ENCODE results near the gene TNFSF12. TPM values are rescaled to one million over a fixed set of nuclear protein-coding genes. Genes with fewer than 3 reads are reported as not detected.

The TNFSF12 gene
- total and polyA plus RNA-seq, 9 of the 15 experiments (the other 6 are each of a cell fraction or from before 2014, with no cell fraction given): 0.03 to 0.95 (median 0.19) TPM; not detected in 3

GRCh38 chr17:7556627-7557026, 7.8 kb downstream of the TNFSF12 start (continued):
- TF ChIP-seq PRDM10 (IDR thresholded peaks at IDR 0.05; ENCODE audit: partially characterized antibody) (no peak), KDM5B (IDR thresholded peaks at IDR 0.05; ENCODE audit: insufficient replicate concordance, low read depth, low read length) (no peak), TFE3 (CRISPR knock-in tag; IDR thresholded peaks at IDR 0.05) (no peak), KAT2B (IDR thresholded peaks at IDR 0.05; ENCODE audit: low read depth, low read length) (no peak)
